HG02870 (cell line): ENCODE data around the gene ASIC3.

ENCODE experiments used
- ATAC-seq: cut with Tn5 transposase; IDR thresholded peaks from one replicate; pipeline ENCODE4 v1.9.1; 2021; ENCODE audit warnings: mild to moderate bottlenecking, moderate library complexity; ENCODE audit not compliant: unreplicated experiment

ASIC3 gene

GRCh38 chr7:151056666-151057505 lies 8.6 kb downstream of the ASIC3 start:
- ATAC-seq = no peak

- ATAC-seq = peak; percentile 9
These were observed 9.2 kb downstream of the ASIC3 start, which contains the start of gene CDK5 for GRCh38 chr7:151057506-151057988. TSS of gene CDK5 (minus strand) at chr7:151057897. CDS start at chr7:151057848, 49 bp downstream.

GRCh38 chr7:151057989-151058780 lies 9.9 kb downstream of the ASIC3 start:
- ATAC-seq = peak; percentile 89

- ATAC-seq = no peak
These were observed 10.5 kb downstream of the ASIC3 start for GRCh38 chr7:151058781-151059366.

GRCh38 chr7:151059367-151060112 lies 11.2 kb downstream of the ASIC3 start, which contains the start of gene SLC4A2:
TSS of gene SLC4A2 (plus strand) at chr7:151059589. CDS start at chr7:151061988, 2,399 bp downstream.
- no peak for ATAC-seq

GRCh38 chr7:151060113-151060415 lies 11.7 kb downstream of the ASIC3 start:
- ATAC-seq = no peak

- ATAC-seq = no peak
These were observed 12.3 kb downstream of the ASIC3 start for GRCh38 chr7:151060416-151061212.

- ATAC-seq = no peak
These were observed 13.1 kb downstream of the ASIC3 start for GRCh38 chr7:151061213-151062110.

- no peak for ATAC-seq
These were observed 13.7 kb downstream of the ASIC3 start for GRCh38 chr7:151062111-151062398.

- ATAC-seq = no peak
These were observed 14.3 kb downstream of the ASIC3 start for GRCh38 chr7:151062399-151063211.

GRCh38 chr7:151063212-151063561 lies 14.9 kb downstream of the ASIC3 start:
- ATAC-seq = no peak

- no peak for ATAC-seq
These were observed 16.1 kb downstream of the ASIC3 start for GRCh38 chr7:151064454-151064853.

GRCh38 chr7:151064993-151065392 lies 16.7 kb downstream of the ASIC3 start:
- ATAC-seq = no peak

GRCh38 chr7:151065516-151065915 lies 17.2 kb downstream of the ASIC3 start:
- no peak for ATAC-seq

- no peak for ATAC-seq
These were observed 18.1 kb downstream of the ASIC3 start for GRCh38 chr7:151066273-151066974.

GRCh38 chr7:151068069-151068773 lies 19.9 kb downstream of the ASIC3 start:
- ATAC-seq = no peak
